PC-9 (cell line): ENCODE data around the gene GAD1. TPM values are rescaled to one million over a fixed set of nuclear protein-coding genes. Genes with fewer than 3 reads are reported as not detected.

ENCODE experiments used
- BruUV-seq: library from RNA; stranded (reverse); fragments of 400-500 nt; replicated peaks from 2 replicates; lab custom pipeline; 2021; lab: Mats Ljungman, UMichigan
- CTCF ChIA-PET: fragments of 300-600 bp; sonication (Branson Sonifier 250); formaldehyde crosslinking; loops from one replicate; lab custom pipeline; 2022; ENCODE audit warnings: antibody characterized with exemption; lab: Charles Lee
- POLR2A ChIA-PET: fragments of 300-600 bp; sonication (Branson Sonifier 250); formaldehyde crosslinking; loops from one replicate; lab custom pipeline; 2022; ENCODE audit warnings: antibody characterized with exemption; ENCODE audit not compliant: unreplicated experiment; lab: Charles Lee
- DNase-seq, 2 experiments: peaks; one replicate each; pipeline versions ENCODE4 v3.0.0 to v3.0.0-alpha.2; 2015 to 2022; ENCODE audit warnings: mixed read lengths in 1 of 2
- H2AFZ ChIP-seq: fragments of 200-600 bp; sonication (generic); 2 replicates; pipeline ENCODE4 v1.8.1; 2017; ENCODE audit warnings: antibody characterized with exemption
- H3F3A ChIP-seq: fragments of 200-600 bp; sonication (generic); 2 replicates; pipeline ENCODE4 v1.8.1; 2017; ENCODE audit warnings: antibody characterized with exemption, mild to moderate bottlenecking, low read depth; ENCODE audit not compliant: insufficient read depth
- H3K27ac ChIP-seq: fragments of 200-600 bp; sonication (generic); 2 replicates; pipeline ENCODE4 v1.6.1; 2016; ENCODE audit warnings: mixed run types
- H3K27me3 ChIP-seq: fragments of 200-600 bp; sonication (generic); 2 replicates; pipeline ENCODE4 v1.6.1; 2016; ENCODE audit warnings: low read depth, mixed run types; ENCODE audit not compliant: insufficient read depth
- H3K36me3 ChIP-seq: fragments of 200-600 bp; sonication (generic); 2 replicates; pipeline ENCODE4 v1.6.1; 2016; ENCODE audit warnings: low read depth, mixed run types
- H3K4me1 ChIP-seq: fragments of 200-600 bp; sonication (generic); replicated peaks from 2 replicates; pipeline ENCODE4 v1.6.1; 2016; ENCODE audit warnings: mixed run types; ENCODE audit not compliant: insufficient read depth
- H3K4me2 ChIP-seq: fragments of 200-600 bp; sonication (generic); 2 replicates; pipeline ENCODE4 v1.6.1; 2017; ENCODE audit warnings: mixed run types
- H3K4me3 ChIP-seq: fragments of 200-600 bp; sonication (generic); 2 replicates; pipeline ENCODE4 v1.6.1; 2016; ENCODE audit warnings: mixed run types
- H3K79me2 ChIP-seq: fragments of 200-600 bp; sonication (generic); 2 replicates; pipeline ENCODE4 v1.6.1; 2017; ENCODE audit warnings: low read depth, mixed run types
- H3K9me2 ChIP-seq: fragments of 200-600 bp; sonication (generic); 2 replicates; pipeline ENCODE4 v1.8.1; 2017; ENCODE audit warnings: mild to moderate bottlenecking; ENCODE audit not compliant: insufficient read depth
- H3K9me3 ChIP-seq: fragments of 200-600 bp; sonication (generic); 2 replicates; pipeline ENCODE4 v1.8.1; 2016; ENCODE audit warnings: low read depth; ENCODE audit not compliant: insufficient read depth
- H4K20me1 ChIP-seq: fragments of 200-600 bp; sonication (generic); 2 replicates; pipeline ENCODE4 v1.8.1; 2017; ENCODE audit not compliant: insufficient read depth
- EZH2 ChIP-seq: fragments of 200-600 bp; sonication (generic); IDR thresholded peaks from 2 replicates; pipeline ENCODE4 v1.8.0; 2017; ENCODE audit warnings: antibody characterized with exemption, low read depth
- intact Hi-C: fragments of 100-400 bp; cut with micrococcal nuclease; formaldehyde crosslinking; loops from one replicate; pipeline ENCODE4 v1.10.0; 2022; ENCODE audit not compliant: unreplicated experiment
- total RNA-seq: library from RNA; stranded (reverse); gene quantifications from 2 replicates; pipeline ENCODE4 v1.2.3, GENCODE V29; 2021
- TF ChIP-seq, protein P1 (sequence below): fragments of 200-600 bp; sonication (generic); conservative IDR thresholded peaks from 2 replicates; pipeline ENCODE4 v1.6.1; 2017; ENCODE audit warnings: mixed run types, antibody characterized with exemption, mild to moderate bottlenecking, moderate library complexity

Gene GAD1
- total RNA-seq, 1 experiment from 2014 or later, result 3.5 TPM

DNA sequence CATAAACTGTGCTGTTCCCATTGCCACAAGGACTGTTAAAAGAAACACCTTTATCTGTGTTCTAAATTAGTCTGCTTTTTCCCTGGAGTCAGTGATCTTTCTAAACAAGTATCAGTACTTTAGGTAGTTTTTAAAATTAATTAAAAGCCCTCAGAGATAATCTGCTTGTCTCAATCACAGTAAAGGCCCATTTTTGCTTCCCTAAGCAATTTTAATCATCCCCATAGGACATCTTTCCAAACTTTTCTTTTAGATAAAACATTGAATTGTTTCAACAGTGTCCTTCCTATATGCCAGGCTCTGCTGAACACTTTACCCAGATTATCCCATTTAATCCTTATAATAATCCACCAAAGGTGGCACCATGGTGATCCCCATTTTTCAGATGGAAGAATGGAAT lies 42.6 kb upstream of the GAD1 start:
- TF ChIP-seq, protein P1, sequence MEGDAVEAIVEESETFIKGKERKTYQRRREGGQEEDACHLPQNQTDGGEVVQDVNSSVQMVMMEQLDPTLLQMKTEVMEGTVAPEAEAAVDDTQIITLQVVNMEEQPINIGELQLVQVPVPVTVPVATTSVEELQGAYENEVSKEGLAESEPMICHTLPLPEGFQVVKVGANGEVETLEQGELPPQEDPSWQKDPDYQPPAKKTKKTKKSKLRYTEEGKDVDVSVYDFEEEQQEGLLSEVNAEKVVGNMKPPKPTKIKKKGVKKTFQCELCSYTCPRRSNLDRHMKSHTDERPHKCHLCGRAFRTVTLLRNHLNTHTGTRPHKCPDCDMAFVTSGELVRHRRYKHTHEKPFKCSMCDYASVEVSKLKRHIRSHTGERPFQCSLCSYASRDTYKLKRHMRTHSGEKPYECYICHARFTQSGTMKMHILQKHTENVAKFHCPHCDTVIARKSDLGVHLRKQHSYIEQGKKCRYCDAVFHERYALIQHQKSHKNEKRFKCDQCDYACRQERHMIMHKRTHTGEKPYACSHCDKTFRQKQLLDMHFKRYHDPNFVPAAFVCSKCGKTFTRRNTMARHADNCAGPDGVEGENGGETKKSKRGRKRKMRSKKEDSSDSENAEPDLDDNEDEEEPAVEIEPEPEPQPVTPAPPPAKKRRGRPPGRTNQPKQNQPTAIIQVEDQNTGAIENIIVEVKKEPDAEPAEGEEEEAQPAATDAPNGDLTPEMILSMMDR, result no peak
- no peak for TF ChIP-seq EZH2
- Histone ChIP-seq H3K9me3 (no peaks in the 10 kb centered on the region), H4K20me1 (no peaks in the 10 kb centered on the region), H3K4me2 (no peak overlapping the region), H3K79me2 (no peaks in the 10 kb centered on the region), H2AFZ (no peak overlapping the region), H3K36me3 (no peaks in the 10 kb centered on the region), H3K4me1 (no peaks in the 10 kb centered on the region), H3K27me3 (no peaks in the 10 kb centered on the region), H3K4me3 (no peak overlapping the region), H3F3A (no peaks in the 10 kb centered on the region), H3K9me2 (no peaks in the 10 kb centered on the region), H3K27ac (no peak overlapping the region)
- CTCF ChIA-PET, result no interaction called here
- BruUV-seq, result no TSS peak
- POLR2A ChIA-PET, result no interaction called here
- intact Hi-C loops, result no loop called here
- DNase-seq, result no peak

DNA sequence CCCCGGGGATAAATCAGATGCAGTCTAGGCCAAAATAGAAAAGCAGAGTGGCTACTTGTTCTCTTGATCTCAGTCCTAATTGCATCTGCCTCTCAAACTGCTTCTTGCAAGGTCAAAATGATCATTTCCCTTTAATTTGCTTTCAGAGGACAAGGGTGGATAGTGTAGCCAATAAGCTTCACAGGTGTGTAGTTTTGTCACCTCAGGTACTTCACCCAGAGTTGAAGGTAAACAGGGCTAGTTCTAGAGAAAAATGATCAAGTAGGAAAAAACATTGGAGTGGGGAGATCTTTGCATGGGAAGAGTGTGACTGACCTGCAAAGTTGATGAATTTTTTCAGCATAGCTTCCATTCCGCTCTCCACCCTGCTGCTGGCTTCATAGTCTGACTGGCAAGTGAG lies 37.8 kb upstream of the GAD1 start:
- Histone ChIP-seq H3F3A (no peaks in the 10 kb centered on the region), H3K4me1 (no peaks in the 10 kb centered on the region), H3K27me3 (no peaks in the 10 kb centered on the region), H2AFZ (no peak overlapping the region), H4K20me1 (no peaks in the 10 kb centered on the region), H3K4me3 (no peak overlapping the region), H3K27ac (no peak overlapping the region), H3K79me2 (no peaks in the 10 kb centered on the region), H3K9me3 (no peaks in the 10 kb centered on the region), H3K4me2 (no peak overlapping the region), H3K9me2 (no peaks in the 10 kb centered on the region), H3K36me3 (no peaks in the 10 kb centered on the region)
- ChIA-PET POLR2A (no interaction called here), CTCF (no interaction called here)
- TF ChIP-seq EZH2, result no peak
- intact Hi-C loops, result no loop called here
- no peak for DNase-seq
- BruUV-seq, result no TSS peak

DNA sequence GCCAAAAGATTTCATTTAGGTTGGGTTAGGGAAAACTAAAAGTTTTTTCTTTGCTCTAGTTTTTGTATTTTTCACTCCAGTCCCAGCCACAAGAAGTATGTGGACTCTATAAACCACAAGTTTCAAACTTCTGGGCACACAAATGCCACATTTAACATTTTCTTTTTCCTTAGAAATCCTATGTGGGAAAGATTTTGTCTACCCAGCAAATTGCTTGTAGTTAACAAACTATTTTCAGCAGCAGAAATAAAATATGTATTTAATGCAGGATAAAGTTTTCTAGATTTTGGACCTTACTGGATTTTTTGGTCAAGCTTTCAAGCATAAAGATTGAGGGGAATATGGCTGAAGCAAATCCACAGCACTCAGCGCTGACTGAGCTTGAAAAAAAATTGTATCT lies 37.4 kb upstream of the GAD1 start:
- Histone ChIP-seq H3K9me2 (no peaks in the 10 kb centered on the region), H3K9me3 (no peaks in the 10 kb centered on the region), H3F3A (no peaks in the 10 kb centered on the region), H3K27me3 (no peaks in the 10 kb centered on the region), H2AFZ (no peak overlapping the region), H3K4me1 (no peaks in the 10 kb centered on the region), H4K20me1 (no peaks in the 10 kb centered on the region), H3K36me3 (no peaks in the 10 kb centered on the region), H3K27ac (no peak overlapping the region), H3K79me2 (no peaks in the 10 kb centered on the region), H3K4me3 (no peak overlapping the region), H3K4me2 (no peak overlapping the region)
- DNase-seq, result no peak
- CTCF ChIA-PET, result no interaction called here
- POLR2A ChIA-PET, result no interaction called here
- BruUV-seq, result no TSS peak
- intact Hi-C loops, result no loop called here
- TF ChIP-seq, protein P1, result no peak
- no peak for TF ChIP-seq EZH2

DNA sequence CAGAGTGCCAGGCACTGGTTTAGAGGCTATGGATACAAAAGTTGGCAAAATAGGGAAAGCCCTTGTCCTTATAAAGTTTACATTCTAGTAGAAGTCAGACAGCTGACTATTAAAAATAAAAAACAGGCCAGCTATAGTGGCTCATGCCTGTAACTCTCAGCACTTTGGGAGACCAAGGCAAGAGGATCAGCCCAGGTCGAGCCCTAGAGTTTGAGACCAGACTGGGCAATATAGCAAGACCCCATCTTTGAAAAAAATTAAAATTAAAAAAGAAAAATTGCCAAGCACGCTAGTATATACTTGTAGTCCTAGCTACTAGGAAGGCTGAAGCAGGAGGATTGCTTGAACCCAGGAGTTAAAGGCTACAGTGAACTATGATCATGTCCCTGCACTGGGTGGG lies 34.0 kb upstream of the GAD1 start:
- Histone ChIP-seq H4K20me1 (no peaks in the 10 kb centered on the region), H3K27ac (no peak overlapping the region), H3K9me3 (no peaks in the 10 kb centered on the region), H3K4me1 (no peaks in the 10 kb centered on the region), H3K9me2 (no peaks in the 10 kb centered on the region), H3K27me3 (no peaks in the 10 kb centered on the region), H3K4me2 (no peak overlapping the region), H3K4me3 (no peak overlapping the region), H3K79me2 (no peaks in the 10 kb centered on the region), H3F3A (no peaks in the 10 kb centered on the region), H3K36me3 (no peaks in the 10 kb centered on the region), H2AFZ (no peak overlapping the region)
- BruUV-seq, result no TSS peak
- TF ChIP-seq EZH2, result no peak
- TF ChIP-seq, protein P1, result no peak
- ChIA-PET CTCF (no interaction called here), POLR2A (no interaction called here)
- intact Hi-C loops, result no loop called here
- no peak for DNase-seq
